Pericardium fibroblast (primary cell): Measurements from ENCODE around the gene CMC4. TPM values are rescaled to one million over a fixed set of nuclear protein-coding genes. Genes with fewer than 3 reads are reported as not detected.

Experiments used
- total RNA-seq: library from RNA; depleted of rRNA; stranded (reverse); fragments of >200 nt; gene quantifications from 2 replicates; pipeline ENCODE4 v1.2.3, GENCODE V29; 2015

The CMC4 gene, protein sequence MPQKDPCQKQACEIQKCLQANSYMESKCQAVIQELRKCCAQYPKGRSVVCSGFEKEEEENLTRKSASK
- 26.0 and 38.2 TPM in 2 replicates for total RNA-seq

GRCh38 chrX:155070975-155071693, at the start of gene CMC4, which contains the start of the genes BRCC3 and MTCP1:
Gene CMC4 (minus strand): TSS chrX:155071136. CDS start chrX:155064023, 7,113 bp downstream.
Gene BRCC3 (plus strand): TSS chrX:155071508. CDS start chrX:155071528, 20 bp downstream.
Gene MTCP1 (minus strand): TSS chrX:155071136. CDS start chrX:155066010, 5,126 bp downstream.

GRCh38 chrX:155026727-155027508, 44.0 kb downstream of the CMC4 start, which contains the start of gene FUNDC2:
Gene FUNDC2 (plus strand): TSS chrX:155026844. CDS start chrX:155026939, 95 bp downstream.

GRCh38 chrX:155022585-155022984, 48.4 kb downstream of the CMC4 start, which contains the start of gene F8:
Gene F8 (minus strand): TSS chrX:155022723. CDS start chrX:155022552, 171 bp downstream.

Other genes starting within 250 kb of the CMC4 start
- not detected in 2 replicates for gene SMIM9, start 236.5 kb downstream of the CMC4 start, total RNA-seq
- 1.8 and 16.5 TPM in 2 replicates for gene F8A1, start 184.8 kb downstream of the CMC4 start, total RNA-seq
- gene F8, start 48.4 kb downstream of the CMC4 start, total RNA-seq: 3.3 and 4.9 TPM in 2 replicates
- gene FUNDC2, start 44.3 kb downstream of the CMC4 start, total RNA-seq: 66.5 and 73.3 TPM in 2 replicates
- gene MTCP1, start within 50 bp of the CMC4 start, total RNA-seq: 0.26 and 1.6 TPM in 2 replicates
- 5.5 and 7.0 TPM in 2 replicates for gene BRCC3, start 372 bp upstream of the CMC4 start, total RNA-seq
- gene VBP1, start 145.3 kb upstream of the CMC4 start, total RNA-seq: 32.0 and 37.3 TPM in 2 replicates
- gene RAB39B, start 193.4 kb upstream of the CMC4 start, total RNA-seq: 0.35 and 1.8 TPM in 2 replicates